Cardiac fibroblast (primary cell): Measurements from ENCODE around the gene CRLF3.
A peak's percentile ranks its signal among the peaks of the same experiment; 100 is the strongest.

Experiments used
- DNase-seq, 2 donors: peaks; one replicate each; pipeline versions ENCODE4 v3.0.0 to v3.0.0-alpha.2; 2010; ENCODE audit warnings: low read depth in 2 of 2
- H3K4me3 ChIP-seq, 2 donors: replicated peaks in 1 of 2; 1 replicate in 1 of 2; 2 replicates in 1 of 2; pipeline ENCODE4 v1.5.1; 2011; ENCODE audit warnings: low read depth in 2 of 2, low read length in 2 of 2, mild to moderate bottlenecking in 2 of 2, moderate library complexity in 1 of 2
- CTCF ChIP-seq: IDR thresholded peaks from one replicate; pipeline ENCODE4 v1.5.1; 2011; ENCODE audit warnings: low read depth, mild to moderate bottlenecking, low read length, inconsistent platforms

CRLF3 gene

GRCh38 chr17:30840771-30841170 lies 16.3 kb upstream of the CRLF3 start:
- DNase-seq, result no peak
- no peak for TF ChIP-seq CTCF
- no peak overlapping the region for H3K4me3 ChIP-seq

GRCh38 chr17:30838202-30838807 lies 13.8 kb upstream of the CRLF3 start:
- no peak overlapping the region for H3K4me3 ChIP-seq
- no peak for TF ChIP-seq CTCF
- DNase-seq, result no peak

- DNase-seq, result no peak
- no peak for TF ChIP-seq CTCF
- peak overlapping the region; percentile 74 to 96 for H3K4me3 ChIP-seq
Measured at GRCh38 chr17:30832438-30833124, 8.1 kb upstream of the CRLF3 start.

GRCh38 chr17:30831663-30832437 lies 7.4 kb upstream of the CRLF3 start, which contains the start of gene ATAD5:
Gene ATAD5, plus strand, starts transcription at chr17:30831966. Its CDS starts 382 bp downstream, at chr17:30832348.
- TF ChIP-seq CTCF, result no peak
- peak; percentile 93 to 94 for DNase-seq
- H3K4me3 ChIP-seq, result peak within 1 kb of the TSS; percentile 74 to 96

GRCh38 chr17:30831257-30831656 lies 6.8 kb upstream of the CRLF3 start:
- peak overlapping the region; percentile 74 to 96 for H3K4me3 ChIP-seq
- peak; percentile 14 to 38 for DNase-seq
- TF ChIP-seq CTCF, result no peak

- TF ChIP-seq CTCF, result no peak
- no peak overlapping the region for H3K4me3 ChIP-seq
- DNase-seq, result no peak
Measured at GRCh38 chr17:30829022-30829421, 4.5 kb upstream of the CRLF3 start.
